ENCODE measurements around the gene SLIT3.

GRCh38 chr5:169279125-169279524 is 21.8 kb downstream of the SLIT3 start:
- TF ChIP-seq CTCF (IDR thresholded peaks at IDR 0.05) (no peak), POLR2A (IDR thresholded peaks at IDR 0.05) (no peak)
